ENCODE data around the gene PTTG1. TPM values are rescaled to one million over a fixed set of nuclear protein-coding genes. Genes with fewer than 3 reads are reported as not detected.

The PTTG1 gene
- total and polyA plus RNA-seq, 9 of the 15 experiments (the other 6 are each of a cell fraction or from before 2014, with no cell fraction given) = 193 to 1,088 (median 349) TPM

GRCh38 chr5:160418561-160419457 is 2.8 kb upstream of the PTTG1 start, which contains the start of gene SLU7 (continued):
- TF ChIP-seq CUX1 (CRISPR knock-in tag; IDR thresholded peaks at IDR 0.05) = no peak
- no peak for TF ChIP-seq HNRNPH1 (optimal IDR thresholded peaks at IDR 0.05; ENCODE audit: low read depth, low read length)
- TF ChIP-seq SIN3A (IDR thresholded peaks at IDR 0.05; ENCODE audit: borderline replicate concordance in 2 of 2, control insufficient read depth in 1 of 2, low read depth in 2 of 2, low read length in 2 of 2) = no peak; a peak in 2 of 4 replicates
- TF ChIP-seq NONO (IDR thresholded peaks at IDR 0.05; ENCODE audit: low read depth in 2 of 2, low read length in 1 of 2) = no peak
- TF ChIP-seq NFE2 (IDR thresholded peaks at IDR 0.05; ENCODE audit: low read depth) = no peak
- no peak for TF ChIP-seq SMARCE1 (IDR thresholded peaks at IDR 0.05)
- TF ChIP-seq IFI16 (CRISPR knock-in tag; IDR thresholded peaks at IDR 0.05) = no peak
- no peak for TF ChIP-seq ATF1 (CRISPR knock-in tag; IDR thresholded peaks at IDR 0.05)
- TF ChIP-seq ATF1 (tag; IDR thresholded peaks at IDR 0.05) = peak; percentile 77
- TF ChIP-seq ZNF23 (CRISPR knock-in tag; IDR thresholded peaks at IDR 0.05) = no peak
- peak; percentile 40; the same call in 1 of the 2 replicates for TF ChIP-seq CEBPG (CRISPR knock-in tag; IDR thresholded peaks at IDR 0.05)
- TF ChIP-seq CEBPG (tag; conservative IDR thresholded peaks at IDR 0.05 in 1 of 2, IDR thresholded peaks at IDR 0.05 in 1 of 2) = peak in 1 of 2 experiments; percentile 62; a peak in 2 of 4 replicates
- no peak for TF ChIP-seq PRPF4 (IDR thresholded peaks at IDR 0.05; ENCODE audit: insufficient read depth, low read depth, low read length, poor library complexity, severe bottlenecking)
- TF ChIP-seq STAG1 (CRISPR knock-in tag; IDR thresholded peaks at IDR 0.05; ENCODE audit: borderline replicate concordance) = no peak
- peak; percentile 94 for TF ChIP-seq GABPA (tag; conservative IDR thresholded peaks at IDR 0.05; ENCODE audit: low read depth)
- no peak for TF ChIP-seq GTF3C2 (IDR thresholded peaks at IDR 0.05; ENCODE audit: borderline replicate concordance, extremely low read depth, insufficient read length)
- no peak for TF ChIP-seq MTA1 (IDR thresholded peaks at IDR 0.05; ENCODE audit: borderline replicate concordance)
- TF ChIP-seq MEIS2 (IDR thresholded peaks at IDR 0.05; ENCODE audit: partially characterized antibody) = peak; percentile 66
- peak; percentile 80; the same call in 1 of the 2 replicates for TF ChIP-seq LCOR (CRISPR knock-in tag; IDR thresholded peaks at IDR 0.05)
- no peak for TF ChIP-seq LEF1 (IDR thresholded peaks at IDR 0.05)

Measured in K562 (cell line).